Effector CD4-positive, alpha-beta T cell (primary cell): ENCODE data around the gene PRKCH.
A peak's percentile ranks its signal among the peaks of the same experiment; 100 is the strongest.

ENCODE experiments used
- DNase-seq: peaks from one replicate; pipeline ENCODE4 v3.0.0-alpha.2; 2020
- total RNA-seq: gene quantifications from one replicate; lab custom pipeline; 2026; lab: John Stamatoyannopoulos, UW

PRKCH gene
- 368 reads per million, percentile 97 among the genes with 10 or more reads in this experiment for total RNA-seq

- DNase-seq: peak; percentile 80
These were observed at the start of gene PRKCH for GRCh38 chr14:61321385-61322010. PRKCH (plus strand) TSS chr14:61321579; CDS start chr14:61322102, 523 bp downstream.

GRCh38 chr14:61277232-61277631, 44.1 kb upstream of the PRKCH start:
- no peak for DNase-seq

GRCh38 chr14:61277784-61278183, 43.6 kb upstream of the PRKCH start:
- DNase-seq: no peak

GRCh38 chr14:61279082-61279481, 42.3 kb upstream of the PRKCH start:
- no peak for DNase-seq

GRCh38 chr14:61280092-61280525, 41.3 kb upstream of the PRKCH start:
- peak; percentile 16 for DNase-seq

- peak; percentile 70 for DNase-seq
These were observed 40.7 kb upstream of the PRKCH start for GRCh38 chr14:61280526-61281185.

- DNase-seq: peak; percentile 19
These were observed 40.0 kb upstream of the PRKCH start, which contains the start of gene TMEM30B for GRCh38 chr14:61281186-61281947. TMEM30B (minus strand) TSS chr14:61281338; CDS start chr14:61281147, 191 bp downstream.

- DNase-seq: no peak
These were observed 39.5 kb upstream of the PRKCH start for GRCh38 chr14:61281948-61282275.

GRCh38 chr14:61282746-61283145, 38.6 kb upstream of the PRKCH start:
- DNase-seq: no peak

GRCh38 chr14:61284001-61284400, 37.4 kb upstream of the PRKCH start:
- no peak for DNase-seq

- DNase-seq: no peak
These were observed 36.0 kb upstream of the PRKCH start for GRCh38 chr14:61285364-61285763.

GRCh38 chr14:61287196-61287595, 34.2 kb upstream of the PRKCH start:
- DNase-seq: no peak

- no peak for DNase-seq
These were observed 33.2 kb upstream of the PRKCH start for GRCh38 chr14:61288228-61288627.

- no peak for DNase-seq
These were observed 32.7 kb upstream of the PRKCH start for GRCh38 chr14:61288720-61289119.

GRCh38 chr14:61290701-61291100, 30.7 kb upstream of the PRKCH start:
- no peak for DNase-seq

- DNase-seq: no peak
These were observed 25.2 kb upstream of the PRKCH start for GRCh38 chr14:61296151-61296550.

GRCh38 chr14:61296719-61297502, 24.5 kb upstream of the PRKCH start:
- peak; percentile 14 for DNase-seq

- DNase-seq: no peak
These were observed 23.8 kb upstream of the PRKCH start for GRCh38 chr14:61297581-61297980.

GRCh38 chr14:61298824-61299223, 22.6 kb upstream of the PRKCH start:
- DNase-seq: no peak

GRCh38 chr14:61300209-61300608, 21.2 kb upstream of the PRKCH start:
- DNase-seq: no peak

- DNase-seq: no peak
These were observed 20.6 kb upstream of the PRKCH start for GRCh38 chr14:61300754-61301153.

- DNase-seq: no peak
These were observed 16.7 kb upstream of the PRKCH start for GRCh38 chr14:61304688-61305087.

- DNase-seq: no peak
These were observed 13.2 kb upstream of the PRKCH start for GRCh38 chr14:61308198-61308597.
